ENCODE data around the gene NAPEPLD. TPM values are rescaled to one million over a fixed set of nuclear protein-coding genes. Genes with fewer than 3 reads are reported as not detected.
"Not testable (repeated sequence)": the region's sequence is repeated elsewhere in the genome, so short reads cannot be mapped to it uniquely, and the experiment has no call there.

NAPEPLD gene
- total and polyA plus RNA-seq, 2 of the 8 experiments (the other 6 are each of a cell fraction or from before 2014, with no cell fraction given) = 4.2 to 9.9 TPM

- TF ChIP-seq E2F6 (IDR thresholded peaks at IDR 0.05) = no peak
- TF ChIP-seq CHD1 (IDR thresholded peaks at IDR 0.05; ENCODE audit: low read depth, low read length) = no peak
- no peak for TF ChIP-seq KDM1A (IDR thresholded peaks at IDR 0.05; ENCODE audit: borderline replicate concordance, low read length)
- no peak for TF ChIP-seq CTCF (IDR thresholded peaks at IDR 0.05; ENCODE audit: control extremely low read depth in 1 of 3, insufficient read depth in 1 of 3, low read depth in 1 of 3, low read length in 3 of 3)
- TF ChIP-seq JUN (IDR thresholded peaks at IDR 0.05; ENCODE audit: low read depth, low read length) = no peak
Observed at GRCh38 chr7:103154042-103154441, 5.1 kb upstream of the NAPEPLD start (continued).

GRCh38 chr7:103152744-103153617, 4.1 kb upstream of the NAPEPLD start:
- H4K8ac ChIP-seq (ENCODE audit: extremely low read depth, insufficient read depth, low read length); CTCF ChIA-PET (ENCODE audit: partially characterized antibody); H4K91ac ChIP-seq (replicated peaks; ENCODE audit: insufficient read length, low read length); H2BK120ac ChIP-seq (replicated peaks; ENCODE audit: low read depth, low read length); H3K36me3 ChIP-seq (ENCODE audit: control insufficient read depth in 2 of 4, insufficient read depth in 4 of 4, low read length in 3 of 4); H3K79me2 ChIP-seq (ENCODE audit: control insufficient read depth in 1 of 2, insufficient read depth in 2 of 2, low read length in 2 of 2); H3K9ac ChIP-seq (replicated peaks in 1 of 4; ENCODE audit: extremely low read depth in 1 of 4, low read depth in 3 of 4, low read length in 3 of 4); H2BK20ac ChIP-seq (ENCODE audit: low read length); H2BK12ac ChIP-seq (ENCODE audit: low read depth, low read length); H3K27me3 ChIP-seq (replicated peaks in 1 of 4; ENCODE audit: control insufficient read depth in 3 of 4, extremely low read depth in 1 of 4, insufficient read depth in 3 of 4, low read length in 3 of 4); H3K27ac ChIP-seq (ENCODE audit: low read depth, low read length); POLR2A ChIA-PET (ENCODE audit: partially characterized antibody); H3K4ac ChIP-seq (replicated peaks; ENCODE audit: insufficient read length, low read depth, low read length); DNase-seq (ENCODE audit: low read depth in 1 of 2, low spot score in 2 of 2); H3K56ac ChIP-seq (replicated peaks; ENCODE audit: insufficient read length, low read depth, low read length); H3K9me3 ChIP-seq (ENCODE audit: insufficient read depth in 2 of 2, low read depth in 1 of 2, low read length in 1 of 2); H3K79me1 ChIP-seq (ENCODE audit: low read depth, low read length); H3K4me2 ChIP-seq (ENCODE audit: insufficient read depth in 1 of 2, low read depth in 2 of 2, low read length in 2 of 2); H3K23ac ChIP-seq (ENCODE audit: insufficient read length); FAIRE-seq; H3K18ac ChIP-seq (ENCODE audit: extremely low read depth, low read length); H2BK15ac ChIP-seq (ENCODE audit: low read length); H3K23me2 ChIP-seq (ENCODE audit: low read depth, low read length); H2BK5ac ChIP-seq (ENCODE audit: low read depth, low read length); H3K4me3 ChIP-seq (ENCODE audit: extremely low read depth in 1 of 4, insufficient read depth in 2 of 4, low read depth in 3 of 4, low read length in 4 of 4); H4K5ac ChIP-seq (ENCODE audit: insufficient read length, low read depth, low read length); H4K20me1 ChIP-seq (replicated peaks in 1 of 2; ENCODE audit: control insufficient read depth in 1 of 2, insufficient read depth in 2 of 2, low read length in 2 of 2); H2AFZ ChIP-seq (ENCODE audit: low read length); H2AK5ac ChIP-seq (ENCODE audit: low read depth, low read length); H3K4me1 ChIP-seq (replicated peaks in 1 of 4; ENCODE audit: control insufficient read depth in 3 of 4, insufficient read depth in 4 of 4, low read length in 3 of 4); H3K14ac ChIP-seq (ENCODE audit: insufficient read length): not testable (repeated sequence)
- WGBS, 2 experiments (ENCODE audit: extremely low coverage in 1 of 2, insufficient coverage in 1 of 2, insufficient read length in 1 of 2, insufficient replicate concordance in 2 of 2, low coverage in 1 of 2, low lambda C conversion rate in 2 of 2, missing lambda C conversion rate in 1 of 2) = 92% methylated on average over 23 of the region's 23 CpGs; no CpG with 5 or more reads in 1 of the 2 experiments

Measured in H1 (cell line).